GM18517 (cell line): ENCODE data around the gene TUBB4A.
A peak's percentile ranks its signal among the peaks of the same experiment; 100 is the strongest.

Source experiments
- ATAC-seq: cut with Tn5 transposase; IDR thresholded peaks from one replicate; pipeline ENCODE4 v1.9.1; 2021; ENCODE audit warnings: mild to moderate bottlenecking, moderate library complexity; ENCODE audit not compliant: unreplicated experiment

Gene TUBB4A

DNA sequence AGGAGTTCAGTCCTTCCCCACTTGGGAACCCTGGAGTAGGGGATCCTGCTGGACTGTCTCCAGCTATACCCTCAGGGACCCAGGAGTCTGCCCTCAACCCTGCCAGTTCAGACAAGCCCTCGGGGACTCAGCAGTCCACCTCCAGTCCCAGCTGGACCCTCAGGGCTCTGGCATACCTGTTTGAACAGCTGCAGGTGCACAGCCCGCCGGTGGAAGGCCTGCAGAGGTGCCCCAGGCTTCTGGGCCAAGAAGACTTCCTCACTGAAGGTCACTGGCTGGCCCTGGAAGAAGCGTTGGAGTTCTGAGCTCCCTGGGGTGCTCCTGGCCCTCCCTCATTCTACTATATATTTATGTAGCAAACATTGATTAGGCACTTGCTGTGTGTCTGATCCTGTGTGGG, 29.4 kb downstream of the TUBB4A start:
- no peak for ATAC-seq

DNA sequence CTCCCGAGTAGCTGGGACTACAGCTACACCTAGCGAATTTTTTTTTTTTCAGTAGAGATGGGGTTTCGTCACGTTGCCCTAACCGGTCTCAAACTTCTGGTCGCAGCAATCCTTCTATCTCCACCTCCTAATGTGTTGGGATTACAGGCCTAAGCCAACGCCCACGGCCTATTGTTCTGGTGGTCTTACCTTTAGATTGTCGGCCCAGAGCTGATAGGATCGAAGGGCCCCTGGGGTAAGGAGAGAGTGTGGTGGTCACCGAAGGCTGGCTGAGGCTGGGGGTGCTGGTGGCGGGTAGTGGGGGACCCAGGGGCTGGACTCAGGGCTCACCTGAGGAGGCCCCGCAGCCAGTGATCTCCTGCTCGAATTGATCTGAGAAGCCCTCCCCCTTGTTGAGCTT, 31.0 kb downstream of the TUBB4A start:
- no peak for ATAC-seq

DNA sequence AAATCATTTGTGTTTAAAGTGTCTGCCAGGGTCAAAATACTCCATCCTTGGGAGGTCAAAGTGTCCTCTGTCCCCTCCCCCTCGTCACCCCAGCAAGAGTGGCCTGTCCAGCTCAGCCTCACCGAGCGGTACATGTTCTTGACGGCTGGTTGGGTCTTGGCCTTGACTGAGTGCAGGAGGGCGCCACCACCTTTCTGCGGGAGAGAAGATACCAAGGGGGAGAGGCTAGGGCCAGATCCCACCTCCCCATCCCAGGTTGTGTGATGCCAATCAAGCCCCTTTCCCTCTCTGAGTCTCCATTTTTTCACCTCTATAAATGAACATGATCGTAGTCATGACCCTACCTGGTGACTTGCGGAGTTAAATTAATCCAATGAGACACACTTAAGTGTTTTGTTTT, 31.9 kb downstream of the TUBB4A start:
- no peak for ATAC-seq

DNA sequence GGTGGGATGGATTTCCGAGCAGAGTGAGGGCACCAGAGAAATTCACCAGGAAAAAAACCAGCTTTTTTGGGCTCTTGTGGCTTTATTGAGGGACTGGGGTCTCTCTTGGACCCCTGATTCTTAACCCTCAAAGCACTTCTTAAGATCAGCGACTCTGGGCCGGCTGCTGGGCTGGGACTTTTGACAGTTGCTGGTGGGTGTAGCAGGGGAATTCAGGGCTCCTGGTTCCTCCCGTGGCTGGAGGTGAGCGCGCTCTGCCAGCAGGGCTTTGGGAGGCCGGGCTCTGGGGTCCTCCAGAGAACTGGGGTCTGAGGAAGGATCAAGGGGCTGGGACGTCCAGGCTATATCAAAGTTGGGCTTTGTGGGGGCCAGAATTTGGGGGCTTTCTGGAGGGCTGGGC, 34.7 kb downstream of the TUBB4A start:
- ATAC-seq: no peak

DNA sequence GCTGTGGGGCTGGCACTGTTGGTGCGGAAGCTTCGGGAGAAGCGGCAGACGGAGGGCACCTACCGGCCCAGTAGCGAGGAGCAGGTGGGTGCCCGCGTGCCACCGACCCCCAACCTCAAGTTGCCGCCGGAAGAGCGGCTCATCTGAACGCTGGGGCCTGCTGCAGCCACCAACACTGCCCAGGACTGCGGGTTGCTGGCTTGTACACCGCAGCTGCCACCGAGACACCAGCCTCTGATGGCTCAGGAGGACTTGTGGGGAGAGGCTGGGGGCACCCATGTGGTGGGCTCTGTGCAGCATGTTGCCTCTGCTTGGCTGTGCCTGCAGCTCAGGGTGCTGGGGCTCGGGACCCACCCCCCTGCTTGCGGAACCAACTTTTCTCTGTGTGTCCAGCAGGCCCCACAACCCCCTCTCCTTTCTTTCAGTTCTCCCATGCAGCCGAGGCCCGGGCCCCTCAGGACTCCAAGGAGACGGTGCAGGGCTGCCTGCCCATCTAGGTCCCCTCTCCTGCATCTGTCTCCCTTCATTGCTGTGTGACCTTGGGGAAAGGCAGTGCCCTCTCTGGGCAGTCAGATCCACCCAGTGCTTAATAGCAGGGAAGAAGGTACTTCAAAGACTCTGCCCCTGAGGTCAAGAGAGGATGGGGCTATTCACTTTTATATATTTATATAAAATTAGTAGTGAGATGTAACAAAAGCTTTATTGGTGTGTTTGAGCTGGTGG, 35.4 kb downstream of the TUBB4A start:
- ATAC-seq: no peak

DNA sequence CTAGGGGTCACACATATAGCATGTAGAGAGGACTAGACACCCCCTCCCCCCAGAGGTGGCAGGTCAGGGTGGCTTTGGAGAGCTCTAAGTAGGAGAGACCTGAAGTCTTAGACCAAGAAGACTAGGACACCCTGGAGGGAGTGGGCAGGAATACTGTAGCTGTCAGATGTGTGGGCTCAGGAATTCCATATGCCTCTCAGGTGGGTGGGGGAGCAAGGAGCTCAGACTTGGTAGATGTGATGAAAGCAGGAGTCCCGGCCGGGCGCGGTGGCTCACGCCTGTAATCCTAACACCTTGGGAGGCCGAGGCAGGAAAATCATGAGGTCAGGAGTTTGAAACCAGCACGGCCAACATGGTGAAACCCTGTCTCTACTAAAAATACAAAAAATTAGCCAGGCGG, 36.4 kb downstream of the TUBB4A start:
- no peak for ATAC-seq

DNA sequence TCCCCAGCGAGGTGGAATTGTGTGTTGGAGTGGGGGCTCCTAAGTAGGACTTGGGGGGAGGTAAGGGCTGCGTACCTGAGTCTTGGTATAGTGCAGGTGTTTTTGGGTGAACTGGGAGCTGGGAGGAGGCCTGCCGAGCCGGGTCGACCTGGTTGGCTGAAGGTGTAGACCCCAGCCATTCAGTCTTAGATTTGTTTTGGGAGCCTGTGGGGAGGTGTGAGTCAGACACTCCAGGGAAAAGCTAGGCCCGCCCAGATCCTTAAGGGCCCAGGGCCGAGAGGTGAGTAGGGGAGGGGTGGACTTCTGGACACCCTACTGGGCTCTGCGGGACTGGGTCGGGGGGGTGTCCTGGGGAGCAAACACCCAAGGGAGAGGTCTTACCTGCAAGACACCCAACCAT, 37.1 kb downstream of the TUBB4A start:
- no peak for ATAC-seq

DNA sequence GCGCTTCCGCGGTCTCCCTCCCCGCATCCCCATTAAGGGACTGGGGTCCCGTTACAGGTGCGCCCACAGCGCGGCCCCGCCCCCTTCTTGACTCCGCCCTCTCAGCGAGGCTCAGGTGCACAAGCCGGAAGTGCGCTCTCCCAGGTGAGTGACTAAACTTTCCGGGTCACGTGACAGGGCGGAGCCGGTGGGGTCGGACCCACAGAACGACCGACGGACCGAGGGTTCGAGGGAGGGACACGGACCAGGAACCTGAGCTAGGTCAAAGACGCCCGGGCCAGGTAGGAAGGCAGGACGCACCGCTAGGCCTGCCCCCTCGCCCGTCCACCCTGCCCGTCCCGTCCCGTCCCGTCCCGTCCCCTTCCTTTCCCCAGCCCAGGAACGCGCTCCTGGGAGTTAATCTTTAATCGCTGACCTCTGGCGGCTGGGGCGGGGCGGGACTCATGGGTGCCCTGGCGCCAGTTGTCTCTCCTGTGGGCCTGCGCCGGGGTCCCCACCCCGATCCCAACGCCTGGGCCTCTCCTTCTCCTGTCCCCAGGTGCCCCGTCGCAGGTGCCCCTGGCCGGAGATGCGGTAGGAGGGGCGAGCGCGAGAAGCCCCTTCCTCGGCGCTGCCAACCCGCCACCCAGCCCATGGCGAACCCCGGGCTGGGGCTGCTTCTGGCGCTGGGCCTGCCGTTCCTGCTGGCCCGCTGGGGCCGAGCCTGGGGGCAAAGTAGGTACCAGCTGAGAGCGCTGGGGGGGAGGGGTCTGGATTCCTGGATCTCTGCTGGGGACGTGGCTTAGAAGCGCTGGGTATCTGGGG, 37.8 kb downstream of the TUBB4A start, which contains the start of gene CRB3:
Gene CRB3, plus strand, starts transcription at position 202 of the 804 bp plus-strand sequence. Its CDS starts 431 bp downstream, at position 633.
- ATAC-seq: no peak

DNA sequence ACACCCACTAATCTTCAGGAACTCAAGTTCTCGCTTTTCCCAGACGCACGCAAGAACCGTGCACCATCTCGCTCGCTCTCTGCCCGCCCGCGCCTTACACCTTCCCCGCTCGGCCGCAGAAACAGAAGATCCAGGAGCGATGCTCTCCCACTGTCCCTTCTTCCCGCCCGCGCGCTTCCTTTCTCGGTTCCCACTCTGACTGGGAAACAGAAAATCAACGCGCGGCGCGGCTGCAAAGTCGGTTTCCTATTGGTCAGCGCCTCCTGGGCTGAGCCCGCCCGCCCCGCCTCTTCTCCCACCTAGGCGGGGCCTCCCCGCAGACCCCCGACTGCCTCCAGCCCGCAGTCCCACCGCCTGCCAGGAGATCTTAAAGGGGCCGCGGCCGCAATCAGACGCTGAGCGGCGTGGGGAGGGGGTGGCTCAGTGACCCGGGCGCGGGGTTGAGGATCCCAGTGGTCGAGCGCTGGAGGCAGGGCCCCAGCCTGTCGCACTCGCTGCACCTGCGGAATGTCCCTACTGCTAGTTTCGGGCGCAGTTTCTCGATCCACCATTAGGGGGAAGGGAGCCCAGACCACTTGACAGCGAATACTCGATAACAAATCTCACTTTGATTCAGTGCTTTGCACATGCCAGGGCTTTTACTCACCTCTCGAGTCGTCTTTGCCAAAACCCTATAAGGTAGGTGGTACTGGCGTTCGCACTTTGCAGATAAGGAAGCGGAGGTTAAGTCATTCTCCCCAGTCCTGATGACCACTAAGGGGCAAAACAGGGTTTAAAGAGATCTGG, 41.8 kb downstream of the TUBB4A start:
- peak; percentile 72 for ATAC-seq

DNA sequence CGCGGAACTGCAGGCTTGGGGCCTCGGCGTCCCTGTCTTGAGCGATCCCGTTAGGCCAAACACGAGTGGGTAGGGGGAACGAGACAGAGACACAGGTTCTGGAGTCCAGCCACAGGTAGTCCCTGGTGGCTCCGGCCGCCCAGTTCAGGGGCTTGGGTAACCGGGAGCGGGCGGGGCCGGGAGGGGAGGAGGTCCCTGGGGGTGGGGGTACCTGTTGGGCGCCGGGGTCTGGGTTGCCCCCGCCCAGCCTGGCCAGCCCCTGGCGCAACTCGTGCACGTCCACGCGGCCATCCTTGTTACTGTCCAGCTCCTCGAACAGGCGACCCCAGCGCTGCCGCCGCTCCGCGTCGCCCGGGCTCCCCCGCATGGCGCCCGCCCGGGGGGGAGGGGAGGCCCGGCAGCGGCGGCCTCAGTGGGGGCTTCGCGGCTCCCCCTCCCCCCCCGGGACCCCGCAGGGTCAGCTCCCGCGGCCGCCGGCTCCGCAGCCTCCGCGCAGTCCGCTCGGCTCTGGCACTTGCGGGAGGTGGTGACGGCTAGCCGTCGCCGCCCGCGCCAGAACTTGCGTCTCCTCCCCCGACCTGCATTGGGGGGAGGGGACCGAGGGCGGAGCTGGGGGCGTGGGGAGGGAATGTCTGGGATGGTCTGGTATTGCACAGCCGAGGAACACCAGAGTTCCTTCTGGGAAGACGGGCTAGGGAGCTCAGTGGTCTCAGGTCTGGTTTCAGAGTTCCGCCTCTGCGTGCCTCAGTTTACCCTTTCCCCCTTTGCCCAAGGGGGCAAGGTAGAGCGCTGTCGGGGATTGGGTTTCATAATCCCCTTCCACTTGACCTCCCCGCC, 42.6 kb downstream of the TUBB4A start, which contains the start of gene SLC25A23:
Gene SLC25A23, minus strand, starts transcription at position 531 of the 837 bp plus-strand sequence. Its CDS starts 164 bp downstream, at position 367.
- peak; percentile 15 for ATAC-seq

DNA sequence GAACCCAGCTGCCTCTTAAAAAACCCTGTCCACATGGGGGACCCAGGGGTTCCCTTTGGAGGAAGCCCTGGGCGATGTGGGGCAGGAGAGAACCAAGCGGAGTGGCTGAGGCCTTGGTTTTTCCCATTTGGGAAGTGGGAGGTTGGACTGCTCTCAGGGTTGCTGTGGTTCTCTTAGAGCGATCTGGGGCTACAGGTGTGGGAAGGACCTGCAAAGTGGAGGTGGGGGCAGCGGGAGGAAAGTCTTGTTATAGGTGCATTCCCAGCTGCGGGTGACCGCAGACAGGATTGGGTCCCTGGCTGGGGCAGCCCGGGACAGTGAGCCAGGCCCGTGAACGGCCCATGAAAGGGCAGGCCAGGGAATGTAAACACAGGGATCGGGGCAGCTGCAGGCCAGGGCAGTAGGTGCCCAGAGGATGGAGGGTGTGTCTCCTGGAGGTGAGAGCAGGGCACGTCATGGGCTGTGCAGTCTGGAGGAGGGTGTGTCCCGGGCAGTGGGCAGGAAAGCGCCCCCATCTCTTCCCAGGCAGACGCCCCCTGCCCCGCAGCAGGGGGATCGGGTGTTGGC, 43.3 kb downstream of the TUBB4A start:
- no peak for ATAC-seq

DNA sequence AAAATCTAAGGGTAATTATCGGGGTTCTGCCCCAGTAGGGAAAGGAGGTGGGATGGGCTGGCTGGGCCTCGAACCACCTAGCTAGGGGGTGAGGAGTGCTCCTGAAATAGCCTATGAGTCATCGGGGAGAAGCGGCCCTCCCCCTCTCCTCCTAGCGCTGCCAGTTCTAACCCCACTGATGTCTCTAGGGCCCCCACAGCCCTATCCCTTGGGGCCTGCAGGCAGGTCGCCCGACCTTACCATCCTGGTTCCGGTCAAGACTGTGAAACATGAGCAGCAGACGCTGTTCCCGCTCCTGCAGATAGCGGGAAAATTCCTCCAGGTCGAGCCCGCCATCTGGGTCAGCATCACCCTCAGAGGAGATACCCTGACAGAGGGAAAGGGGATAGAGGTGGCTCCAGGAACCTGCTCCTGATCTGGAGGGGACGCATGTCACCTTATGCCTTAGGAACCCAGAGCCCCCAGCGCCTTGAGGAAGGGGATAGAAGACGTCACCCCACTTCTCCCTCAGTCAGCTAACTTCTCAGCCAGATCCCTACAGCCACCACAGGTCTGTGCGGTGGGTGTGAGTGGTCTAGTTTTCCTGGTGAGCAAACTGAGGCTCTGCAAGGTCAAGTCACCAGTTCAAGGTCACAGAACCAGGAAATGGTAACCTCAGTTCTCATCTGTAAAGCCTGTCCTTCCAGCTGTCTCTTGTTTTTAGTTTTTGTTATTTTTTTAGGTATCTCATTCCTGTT, 44.0 kb downstream of the TUBB4A start:
- ATAC-seq: no peak

DNA sequence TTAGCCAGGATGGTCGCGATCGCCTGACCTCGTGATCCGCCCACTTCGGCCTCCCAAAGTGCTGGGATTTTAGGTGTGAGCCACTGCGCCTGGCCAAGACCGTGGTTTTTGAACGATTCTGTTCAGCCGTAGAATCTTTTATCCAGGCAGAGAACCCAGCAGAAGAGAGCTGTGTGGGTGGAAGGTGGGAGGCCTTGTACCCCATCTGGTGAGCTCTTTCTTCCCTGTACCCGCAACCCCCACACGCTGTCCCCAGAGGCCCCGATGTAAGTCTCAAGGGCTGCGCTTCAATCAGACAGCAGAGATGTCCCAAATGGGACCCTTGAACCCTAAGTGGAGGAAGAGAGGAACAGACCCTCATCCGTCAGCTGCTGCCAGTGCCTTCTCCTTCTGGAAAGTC, 46.2 kb downstream of the TUBB4A start:
- ATAC-seq: no peak

DNA sequence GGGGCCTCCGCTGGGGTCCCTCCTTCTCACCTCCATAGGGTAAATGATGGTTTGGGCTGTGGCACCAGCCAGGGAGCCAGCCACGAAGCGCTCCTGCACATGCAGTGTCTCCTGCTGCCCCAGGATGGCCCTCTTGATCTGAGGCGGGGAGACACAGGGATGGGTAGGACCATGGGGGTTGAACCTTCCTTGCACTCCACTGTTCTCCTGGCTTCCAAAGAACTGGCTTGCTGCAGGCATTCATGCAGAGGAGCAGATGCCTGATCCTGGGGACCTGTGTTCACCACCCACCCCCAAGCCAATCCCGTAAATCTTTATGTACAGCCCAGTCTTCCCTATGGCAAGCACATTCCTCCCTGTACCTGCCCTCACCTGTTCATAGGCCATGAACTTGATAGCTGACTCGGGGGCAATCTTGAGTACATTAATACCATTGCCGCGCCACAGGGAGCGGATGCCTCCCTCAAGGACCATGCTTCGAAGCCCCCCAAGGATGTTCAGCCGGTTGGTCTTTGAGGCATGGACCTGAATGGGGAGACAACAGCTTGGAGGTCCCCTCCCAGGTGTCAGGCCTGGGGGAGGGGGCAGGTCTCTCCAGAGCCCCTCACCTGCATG, 48.1 kb downstream of the TUBB4A start:
- no peak for ATAC-seq

DNA sequence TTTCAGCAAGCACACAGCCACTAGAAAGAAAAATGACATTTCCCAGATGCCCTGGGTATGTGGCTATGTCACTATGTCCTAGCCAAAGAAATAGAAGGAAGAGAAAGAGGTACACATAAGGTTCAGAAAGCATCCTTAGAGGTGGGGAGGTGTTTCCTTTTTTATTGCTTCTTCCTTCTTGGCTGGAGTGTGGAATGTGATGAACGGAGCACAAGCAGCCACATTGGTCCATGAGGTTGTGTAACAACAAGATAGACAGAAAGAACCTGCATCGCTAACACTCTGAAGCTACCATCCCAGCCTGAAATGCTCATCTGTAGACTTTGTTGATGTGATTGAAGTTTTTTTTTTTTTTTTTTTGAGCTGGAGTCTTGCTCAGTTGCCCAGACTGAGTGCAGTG, 49.2 kb downstream of the TUBB4A start:
- no peak for ATAC-seq

DNA sequence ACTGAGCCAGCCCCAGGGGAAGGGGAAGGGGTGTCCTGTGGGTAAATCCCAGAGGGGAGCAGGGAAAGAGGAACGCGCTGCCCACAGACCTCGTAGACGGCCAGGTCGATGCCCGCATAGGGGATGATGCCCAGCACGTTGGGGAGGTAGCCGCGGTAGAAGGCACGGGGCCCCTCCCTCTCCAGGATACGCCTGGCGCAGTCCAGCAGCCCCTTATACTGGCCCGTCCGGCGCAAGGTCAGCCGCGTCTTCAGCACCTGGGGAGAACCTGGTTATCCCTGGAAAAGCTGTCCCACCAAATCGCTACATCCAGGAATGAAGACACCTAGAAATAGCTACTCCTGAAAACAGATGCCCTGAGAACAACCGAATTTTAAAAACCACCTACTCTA, 49.9 kb downstream of the TUBB4A start:
- no peak for ATAC-seq

DNA sequence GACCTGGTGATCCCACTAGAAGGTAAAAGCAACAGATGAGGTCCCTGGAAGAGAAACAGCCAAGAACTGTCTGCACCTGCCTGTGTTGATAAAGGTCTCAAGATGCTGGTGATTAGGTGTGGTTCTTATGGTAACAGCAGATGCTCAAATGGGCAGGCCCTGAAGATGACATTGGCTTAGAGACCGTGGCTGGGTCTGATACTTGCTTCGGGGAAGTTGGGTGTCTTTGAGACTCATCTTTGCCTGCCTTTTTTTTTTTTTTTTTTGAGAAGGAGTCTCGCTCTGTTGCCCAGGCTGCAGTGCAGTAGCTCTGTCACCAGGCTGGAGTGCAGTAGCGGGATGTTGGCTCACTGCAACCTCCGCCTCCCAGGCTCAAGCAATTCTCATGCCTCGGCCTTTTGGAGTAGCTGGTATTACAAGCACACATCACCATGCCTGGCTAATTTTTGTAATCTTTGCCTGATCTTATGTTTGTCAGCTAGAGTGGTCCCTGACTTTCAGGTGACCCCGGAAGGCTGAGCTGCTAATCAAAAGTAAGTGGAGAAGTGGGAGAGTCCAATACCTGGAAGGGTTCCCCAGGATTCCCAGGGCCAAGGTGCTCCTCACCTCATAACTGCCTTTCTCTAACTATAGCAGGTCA, 50.4 kb downstream of the TUBB4A start:
- no peak for ATAC-seq

DNA sequence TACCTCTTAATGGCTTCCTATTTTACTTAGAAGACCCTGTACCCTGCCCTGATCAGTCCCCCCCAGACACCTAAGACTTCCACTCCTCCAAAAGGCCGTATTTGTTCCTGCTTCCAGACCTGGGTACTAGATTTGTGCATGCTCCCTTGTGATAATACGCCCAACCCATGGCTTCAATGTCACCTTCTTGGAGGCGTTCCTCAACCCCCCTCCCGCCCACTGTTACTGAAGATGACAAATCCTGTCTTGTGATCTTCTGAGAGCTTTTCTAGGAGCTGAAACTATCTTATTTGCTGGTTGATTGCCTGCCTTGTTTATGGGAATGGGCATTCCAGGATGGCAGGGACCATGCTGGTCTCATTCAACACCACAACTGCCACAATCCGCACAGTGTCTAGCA, 51.9 kb downstream of the TUBB4A start:
- ATAC-seq: no peak

DNA sequence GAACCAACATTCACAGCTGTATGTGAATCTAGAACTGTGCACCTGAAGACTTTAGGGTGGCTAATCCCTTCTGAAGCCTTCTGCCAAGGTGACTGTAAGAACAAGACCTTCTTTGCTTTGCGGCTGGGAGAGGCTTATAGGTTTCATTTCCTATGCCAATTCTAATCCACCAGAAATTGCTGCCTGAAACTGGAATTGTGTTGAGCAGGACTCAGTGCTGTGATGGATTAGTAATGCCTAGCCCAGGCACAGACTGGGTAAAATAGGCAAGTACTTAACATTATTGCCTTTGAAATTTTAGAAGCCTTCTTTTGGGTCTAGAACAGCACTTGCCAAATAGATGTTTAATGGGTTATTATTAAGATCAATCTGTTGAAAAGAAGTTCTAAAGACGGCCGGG, 54.1 kb downstream of the TUBB4A start:
- ATAC-seq: no peak
